HG03565 (cell line): ENCODE measurements around the gene PRKCQ.
"Not testable (repeated sequence)": the region's sequence is repeated elsewhere in the genome, so short reads cannot be mapped to it uniquely, and the experiment has no call there.

Experiments
- ATAC-seq: cut with Tn5 transposase; IDR thresholded peaks from one replicate; pipeline ENCODE4 v1.9.1; 2021; ENCODE audit warnings: mild to moderate bottlenecking, moderate library complexity; ENCODE audit not compliant: unreplicated experiment

PRKCQ gene

DNA sequence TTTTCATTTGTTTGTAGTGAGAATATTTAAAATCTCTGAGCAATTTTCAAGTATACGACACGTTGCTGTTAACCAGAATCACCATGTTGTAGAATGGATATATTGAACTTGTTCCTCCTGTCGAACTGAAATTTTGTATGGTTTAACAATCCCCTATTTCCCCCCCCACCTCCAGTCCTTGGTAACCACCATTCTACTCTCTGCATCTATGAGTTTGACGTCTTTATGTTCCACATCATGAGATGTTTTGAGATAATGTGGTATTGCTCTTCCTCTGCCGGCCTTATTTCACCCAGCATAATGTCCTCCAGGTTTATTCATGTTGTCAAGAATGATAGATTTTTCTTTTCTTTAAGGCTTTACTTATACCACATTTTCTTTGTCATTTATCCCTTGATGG, 17.4 kb upstream of the PRKCQ start:
- ATAC-seq: no peak

DNA sequence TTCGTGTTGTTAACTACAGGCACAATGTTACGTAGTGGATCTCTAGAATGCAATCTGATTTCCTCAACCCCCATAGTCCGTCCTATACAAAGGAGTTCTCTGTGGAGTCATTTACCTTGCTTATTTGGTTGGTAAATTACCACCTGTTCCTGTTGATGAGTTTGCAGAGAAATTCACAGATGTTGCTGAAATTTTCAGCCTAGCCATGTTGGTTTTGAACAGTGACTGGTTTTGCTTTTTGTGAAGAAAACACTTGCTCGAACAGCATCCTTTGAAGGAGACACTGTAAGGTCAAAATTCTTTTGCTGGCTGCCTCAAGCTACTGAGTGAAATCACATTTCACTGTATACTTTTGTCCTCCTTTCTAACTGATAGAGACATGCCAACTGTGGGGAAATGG, 15.4 kb upstream of the PRKCQ start:
- ATAC-seq: no peak

DNA sequence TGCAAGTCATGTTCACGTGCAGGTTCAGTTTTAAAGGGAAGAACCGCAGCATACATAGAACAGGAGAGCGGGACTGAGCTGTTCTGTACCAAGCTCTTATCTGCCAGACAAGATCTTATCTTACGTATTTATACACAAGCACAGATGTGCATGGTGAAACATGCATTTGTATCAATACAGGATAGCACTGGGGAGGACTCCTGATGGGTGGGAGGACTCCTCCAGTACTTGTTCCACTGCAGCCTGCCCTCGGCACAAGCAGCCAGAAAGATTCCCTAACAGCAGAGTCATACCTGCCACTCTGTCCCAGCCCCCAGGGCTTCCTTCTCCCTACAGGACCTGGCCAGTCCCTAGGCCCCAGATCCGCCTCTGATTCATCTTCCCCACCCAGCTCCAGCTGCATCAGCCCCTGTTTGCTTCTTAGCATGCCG, 13.2 kb upstream of the PRKCQ start:
- ATAC-seq: no peak

DNA sequence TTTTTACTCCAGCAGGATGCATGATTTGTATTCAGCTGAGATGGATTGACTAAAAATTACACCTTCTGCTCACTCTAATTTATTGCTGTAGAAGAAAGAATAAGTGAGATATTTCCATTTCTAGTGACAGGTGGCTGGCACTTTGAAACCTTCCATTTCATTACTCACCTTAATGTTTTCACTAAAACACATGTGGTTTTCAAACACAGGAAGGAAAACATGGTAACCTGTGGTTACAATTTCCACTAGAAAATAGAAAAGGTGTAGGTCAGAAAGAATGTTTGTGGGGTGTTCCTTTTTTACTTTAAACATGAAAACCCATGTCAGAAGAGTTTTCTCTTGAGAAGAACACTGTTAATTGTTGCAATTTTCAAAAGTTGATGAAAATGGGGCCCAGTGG, 12.0 kb upstream of the PRKCQ start:
- ATAC-seq: no peak

DNA sequence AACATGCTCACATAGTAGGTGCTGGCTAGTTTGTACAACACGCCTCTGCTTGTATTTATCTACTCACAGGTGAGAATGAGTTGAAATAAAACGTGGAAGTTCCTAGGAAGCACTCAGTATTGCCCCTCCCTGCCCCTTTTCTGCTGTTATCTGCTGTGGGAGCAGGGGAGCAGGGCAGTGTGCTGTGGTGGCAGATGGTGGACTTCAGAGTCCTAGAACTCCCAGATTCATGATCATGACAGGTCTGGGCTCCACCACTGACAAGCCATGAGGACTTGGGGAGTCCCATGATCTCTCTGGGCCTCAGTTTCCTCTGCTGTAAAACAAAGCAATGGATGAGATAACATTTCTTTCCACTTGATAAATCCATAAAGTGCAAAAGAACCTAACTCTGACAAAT, 11.6 kb upstream of the PRKCQ start:
- ATAC-seq: no peak

DNA sequence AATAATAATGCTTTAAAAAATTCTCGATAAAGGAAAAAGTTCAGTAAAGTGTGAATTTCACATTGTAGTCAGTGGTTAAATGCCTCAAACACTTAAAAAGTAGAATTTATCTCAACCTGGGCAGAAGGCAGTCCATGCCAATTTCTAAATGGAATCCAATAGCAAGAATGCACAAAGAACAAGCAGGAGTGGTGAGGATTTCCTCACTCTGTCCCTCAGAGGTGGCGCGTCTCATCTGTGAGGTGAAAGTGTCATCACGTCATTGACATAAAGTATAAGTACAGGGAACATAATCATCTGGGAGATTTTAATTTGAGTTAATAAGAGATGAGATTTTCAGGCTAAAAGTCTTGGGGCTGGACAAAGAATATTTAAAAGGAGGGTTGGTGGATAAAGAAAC, 10.0 kb upstream of the PRKCQ start:
- no peak for ATAC-seq

DNA sequence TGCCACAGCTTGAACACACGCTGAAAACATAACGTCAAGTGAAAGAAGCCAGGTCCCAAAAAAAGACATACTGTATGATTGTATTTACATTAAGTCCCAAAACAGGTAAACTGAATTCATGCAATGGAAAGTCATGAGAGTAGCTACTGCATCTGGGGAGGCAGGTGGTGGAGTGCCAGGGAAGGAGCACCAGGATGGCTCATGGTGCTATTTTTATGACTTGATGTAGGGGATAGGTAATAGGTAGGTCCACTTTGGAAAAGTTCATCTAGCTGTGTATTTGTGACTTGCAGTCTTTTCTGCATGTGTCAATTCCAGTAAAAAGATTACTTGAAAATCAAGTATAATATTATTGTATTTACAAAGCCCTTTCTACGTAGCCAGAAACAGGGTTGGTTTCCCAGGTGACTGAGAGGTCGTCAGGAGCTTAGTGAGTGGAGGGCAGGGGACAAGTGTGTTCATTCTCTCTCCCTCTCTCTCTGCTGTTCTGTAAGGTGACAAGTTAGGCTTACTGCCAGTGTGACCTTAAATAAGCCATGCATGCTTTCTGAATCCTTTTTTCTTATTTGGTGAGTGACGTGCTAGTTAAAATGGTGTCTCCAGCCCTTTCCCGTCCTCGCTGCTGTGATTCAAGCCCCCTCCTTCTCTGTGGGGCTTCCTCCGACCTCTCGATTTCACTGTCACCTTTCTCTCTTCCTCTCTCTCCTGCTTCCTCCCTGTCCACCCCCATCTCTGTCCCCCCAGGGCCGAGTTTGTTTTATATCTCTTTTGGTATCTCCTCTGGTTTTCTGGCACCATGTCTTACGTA, 9.4 kb upstream of the PRKCQ start:
- ATAC-seq: no peak

DNA sequence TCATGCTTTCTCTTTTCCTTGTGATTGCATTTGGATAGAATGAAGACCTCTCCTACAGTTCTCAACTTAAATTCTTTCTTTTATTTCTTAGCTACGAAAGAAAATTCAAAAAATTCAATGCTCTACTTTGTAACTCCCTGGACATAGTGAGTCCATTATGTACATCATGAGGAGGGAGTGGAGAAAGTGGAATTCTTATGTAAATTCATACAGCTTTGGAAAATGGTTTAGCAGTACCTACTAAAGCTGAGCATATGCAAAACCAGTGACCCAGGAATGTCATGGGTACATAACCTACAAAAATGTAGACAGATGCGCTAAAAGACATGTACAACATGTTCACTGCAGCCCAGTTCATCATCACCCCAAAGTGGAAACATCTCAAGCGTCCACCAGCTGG, 8.8 kb upstream of the PRKCQ start:
- ATAC-seq: no peak

DNA sequence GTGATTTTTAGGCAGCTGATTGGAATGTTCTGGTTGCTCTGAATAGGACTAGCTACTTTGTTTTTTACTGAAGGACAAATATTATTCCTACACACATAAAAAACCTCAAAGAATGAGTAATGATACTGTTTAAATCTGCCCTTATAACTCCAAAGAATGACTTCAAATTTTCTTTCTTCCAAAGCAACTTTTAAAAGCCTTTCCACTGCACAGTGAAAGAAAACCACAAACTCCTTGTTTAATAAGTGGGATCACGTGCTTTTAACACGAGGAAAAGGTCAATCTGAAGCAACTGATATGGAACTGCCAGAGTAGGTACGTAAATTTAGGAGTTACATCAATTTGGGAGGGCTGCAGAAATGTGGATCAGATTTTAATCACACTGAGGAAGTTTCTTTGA, 8.0 kb upstream of the PRKCQ start:
- no peak for ATAC-seq

DNA sequence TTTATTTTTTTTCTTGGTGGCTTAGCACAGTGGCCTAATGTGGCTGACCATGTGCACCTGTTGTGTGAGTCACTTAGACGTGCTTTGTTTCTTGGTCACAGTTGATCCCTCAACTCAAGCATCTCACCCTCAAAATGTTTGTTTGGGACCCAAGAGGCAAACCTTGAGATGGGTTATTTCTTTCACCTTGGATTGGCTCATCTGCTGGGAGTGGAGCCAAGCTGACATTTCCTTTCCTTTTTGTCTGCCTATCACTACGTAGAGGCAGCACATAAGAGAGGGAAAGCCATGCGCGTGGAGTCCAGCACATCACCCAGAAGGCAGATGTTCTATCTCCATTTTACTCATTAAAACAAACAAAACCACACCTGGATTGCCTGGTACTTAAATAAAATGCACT, 6.4 kb upstream of the PRKCQ start:
- no peak for ATAC-seq

DNA sequence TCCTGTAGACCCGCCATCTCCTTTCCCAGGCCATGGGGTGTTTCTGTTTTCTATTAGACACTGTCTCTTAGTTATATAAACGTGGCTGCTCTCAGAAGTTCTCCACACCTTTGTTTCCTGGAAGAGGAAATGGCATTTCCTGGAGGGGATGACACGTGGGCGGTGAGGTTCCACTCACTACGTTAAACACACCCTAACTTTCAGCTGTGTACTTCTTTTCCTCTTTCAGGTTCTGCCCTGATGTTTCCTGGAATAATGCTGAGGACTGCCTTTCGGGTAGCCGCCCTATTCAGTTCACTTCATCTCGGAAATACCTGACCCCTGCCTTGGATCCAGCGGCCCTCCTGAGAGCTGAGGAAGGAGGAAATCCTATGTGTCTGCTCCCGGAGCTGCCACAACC, 3.4 kb upstream of the PRKCQ start:
- no peak for ATAC-seq

DNA sequence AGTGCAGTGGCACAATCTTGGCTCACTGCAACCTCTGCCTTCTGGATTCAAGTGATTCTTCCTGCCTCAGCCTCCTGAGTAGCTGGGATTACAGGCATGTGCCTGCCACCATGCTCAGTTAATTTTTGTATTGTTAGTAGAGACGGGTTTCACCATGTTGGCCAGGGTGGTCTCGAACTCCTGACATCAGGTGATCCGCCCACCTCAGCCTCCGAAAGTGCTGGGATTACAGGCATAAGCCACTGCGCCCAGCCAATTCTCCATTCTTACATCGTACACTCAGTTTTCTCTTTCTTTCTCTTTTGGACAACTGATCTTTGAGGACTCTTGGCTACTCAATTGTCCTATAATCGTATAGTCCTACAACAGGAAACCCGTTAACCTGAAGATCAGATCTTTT, 2.8 kb upstream of the PRKCQ start:
- not testable (repeated sequence) for ATAC-seq

DNA sequence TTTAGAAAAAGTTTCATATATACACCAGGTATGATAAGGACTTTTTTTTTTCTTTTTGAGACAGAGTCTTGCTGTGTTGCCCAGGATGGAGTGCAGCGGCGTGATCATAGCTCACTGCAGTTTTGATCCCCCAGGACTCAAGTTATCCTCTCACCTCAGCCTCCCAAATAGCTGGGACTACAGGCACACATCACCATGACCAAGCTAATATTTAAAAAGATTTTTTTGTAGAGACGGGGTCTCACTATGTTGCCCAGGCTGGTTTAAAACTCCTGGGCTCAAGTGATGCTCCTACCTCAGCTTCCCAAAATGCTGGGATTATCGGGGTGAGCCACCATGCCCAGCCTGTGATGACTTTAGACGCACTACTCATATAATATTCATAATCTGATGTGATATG, 2.2 kb upstream of the PRKCQ start:
- no peak for ATAC-seq

DNA sequence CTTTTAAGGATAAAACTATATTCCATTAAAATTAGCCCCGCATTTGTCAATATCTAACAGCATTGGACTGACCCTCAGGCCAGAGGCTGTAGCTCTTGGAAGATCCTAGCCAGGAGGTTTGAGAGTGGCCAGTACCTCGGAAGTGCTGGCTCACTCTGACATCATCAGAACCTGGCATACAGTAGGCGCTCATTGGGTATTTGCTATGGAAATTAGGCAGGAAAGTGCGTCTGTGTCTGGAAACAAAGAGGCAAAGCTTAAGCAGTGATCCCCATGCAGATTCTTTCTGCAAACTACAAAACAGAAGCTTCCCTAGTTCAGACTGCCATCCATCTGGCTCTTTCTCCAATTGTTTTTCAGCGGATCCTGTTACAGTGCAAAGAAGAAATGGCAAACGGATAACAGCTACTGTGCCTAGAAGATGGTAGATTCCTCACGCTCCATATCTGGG, 1.7 kb upstream of the PRKCQ start:
- ATAC-seq: no peak

DNA sequence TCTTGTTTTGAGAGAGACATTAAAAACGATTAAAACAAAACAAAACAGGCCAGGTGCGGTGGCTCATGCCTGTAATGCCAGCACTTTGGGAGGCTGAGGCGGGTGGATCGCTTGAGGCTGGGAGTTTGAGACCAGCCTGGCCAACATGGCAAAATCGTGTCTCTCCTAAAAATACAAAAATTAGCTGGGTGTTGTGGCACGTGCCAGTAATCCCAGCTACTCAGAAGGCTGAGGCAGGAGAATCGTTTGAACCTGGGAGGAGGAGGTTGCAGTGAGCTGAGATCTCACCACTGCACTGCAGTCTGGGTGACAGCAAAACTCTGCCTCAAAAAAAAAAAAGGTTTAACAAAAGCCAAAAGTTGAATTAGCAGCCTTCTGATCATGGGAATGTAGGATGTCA, 1.1 kb upstream of the PRKCQ start:
- ATAC-seq: not testable (repeated sequence)

DNA sequence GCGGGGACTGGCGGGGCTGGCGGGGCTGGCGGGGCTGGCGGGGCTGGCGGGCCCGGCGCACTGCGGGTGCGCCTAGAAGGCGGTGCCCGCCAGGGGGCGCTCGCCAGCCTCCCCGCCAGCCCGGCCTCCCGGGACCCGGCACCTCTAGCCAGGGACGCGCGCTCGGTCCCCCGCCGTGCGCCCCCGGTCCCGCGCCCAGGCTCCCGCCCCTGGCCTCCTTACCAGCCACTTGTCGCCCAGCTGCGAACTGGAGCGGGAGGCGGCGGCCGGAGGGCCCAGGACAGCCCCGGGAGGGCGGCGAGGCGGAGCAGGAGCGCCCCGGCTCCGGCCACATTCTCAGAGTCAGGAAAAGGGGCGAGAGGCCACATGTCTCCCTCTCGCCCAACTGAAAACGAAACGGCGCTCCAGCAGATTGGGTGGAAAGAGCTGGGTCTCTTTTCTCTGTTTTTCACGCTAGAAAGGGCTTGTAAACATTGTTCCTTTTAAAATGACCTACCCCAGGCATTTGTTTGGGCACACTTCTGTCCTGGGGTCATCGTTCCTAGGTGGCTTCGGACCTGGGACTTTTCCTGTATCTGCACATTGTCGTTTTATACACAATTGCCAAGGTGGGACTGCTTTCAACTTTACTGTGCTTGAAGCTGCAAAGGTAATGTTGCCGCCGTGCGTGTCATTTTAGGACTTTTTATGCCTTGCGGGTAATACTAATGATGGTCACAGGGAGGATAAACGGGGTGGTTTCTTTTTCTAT, 378 bp upstream of the PRKCQ start:
- ATAC-seq: peak; percentile 63

DNA sequence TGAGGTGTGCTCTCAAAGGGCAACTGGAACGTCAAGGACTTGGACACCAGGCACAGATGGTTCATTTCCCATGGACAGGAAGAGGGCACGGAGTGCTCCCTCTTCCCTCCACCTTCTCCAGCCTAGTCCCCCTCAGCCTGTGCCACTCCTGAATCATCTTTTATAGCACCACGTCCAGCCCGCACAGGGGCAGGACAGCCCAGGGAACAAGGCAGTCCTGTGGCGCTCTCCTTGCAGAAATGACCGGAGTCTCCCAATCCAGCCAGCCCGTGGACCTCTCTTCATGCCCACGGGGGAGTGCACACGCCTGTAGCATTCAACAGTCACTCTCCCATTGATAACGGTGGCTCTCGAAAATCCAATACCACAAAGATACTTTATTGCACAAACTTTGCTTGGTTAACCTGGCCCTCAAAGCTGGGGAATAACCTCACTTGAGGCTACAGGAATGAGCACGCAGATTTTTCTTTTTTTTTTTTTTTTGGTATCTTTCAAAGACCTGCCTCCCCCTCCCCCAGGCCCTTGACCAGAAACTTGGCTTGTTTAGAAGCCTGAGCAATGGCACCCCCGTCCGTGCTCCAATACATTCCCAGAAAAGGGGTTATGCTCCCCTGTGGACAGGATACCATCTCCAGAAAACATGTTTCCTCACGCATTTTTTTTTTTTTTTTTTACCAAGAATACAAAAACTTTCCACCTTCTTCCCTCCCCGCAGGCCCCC, 733 bp downstream of the PRKCQ start:
- ATAC-seq: no peak

DNA sequence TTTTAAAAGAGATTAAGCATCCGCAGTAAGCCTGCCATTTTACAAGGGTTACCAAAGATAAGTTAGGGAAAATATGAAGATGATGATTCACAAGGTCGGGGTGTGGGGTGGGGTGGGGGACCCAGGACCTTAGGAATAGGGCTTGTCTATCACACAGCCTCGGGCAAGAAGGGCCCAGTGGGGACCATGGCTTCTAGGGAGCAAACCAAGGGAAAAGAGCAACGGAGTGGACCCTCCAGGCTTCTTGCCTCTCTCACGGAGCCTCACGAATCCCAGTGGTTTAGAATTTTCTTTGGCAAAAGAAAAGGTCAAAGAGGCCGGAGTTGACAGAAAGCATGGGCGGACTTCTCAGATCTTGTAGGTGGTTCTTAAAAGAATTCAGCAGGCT, 1.3 kb downstream of the PRKCQ start:
- ATAC-seq: no peak

DNA sequence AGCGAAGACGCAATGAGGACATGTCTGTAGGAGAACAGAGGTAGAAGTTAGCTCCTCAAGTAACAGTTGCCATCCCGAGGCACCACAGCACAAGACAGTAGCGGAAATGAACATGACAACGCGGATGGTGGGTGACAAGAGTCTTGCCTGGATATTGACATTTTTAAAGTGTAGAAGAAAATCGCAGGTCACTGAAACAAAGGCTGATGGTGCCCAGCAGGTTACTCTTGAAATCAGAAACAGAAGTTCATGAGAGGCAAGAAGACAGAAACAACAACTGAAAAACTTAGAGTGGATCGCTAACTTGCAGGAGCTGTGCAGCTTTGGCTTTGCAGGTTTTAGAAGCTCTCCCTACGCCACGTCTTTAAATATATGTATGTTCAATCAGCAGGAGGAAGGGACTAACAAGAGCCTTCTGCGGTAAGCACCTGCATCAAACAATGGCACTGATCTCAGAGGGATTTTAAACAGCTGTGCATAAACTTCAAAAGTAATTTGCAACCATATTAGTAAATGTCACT, 1.8 kb downstream of the PRKCQ start:
- ATAC-seq: no peak

DNA sequence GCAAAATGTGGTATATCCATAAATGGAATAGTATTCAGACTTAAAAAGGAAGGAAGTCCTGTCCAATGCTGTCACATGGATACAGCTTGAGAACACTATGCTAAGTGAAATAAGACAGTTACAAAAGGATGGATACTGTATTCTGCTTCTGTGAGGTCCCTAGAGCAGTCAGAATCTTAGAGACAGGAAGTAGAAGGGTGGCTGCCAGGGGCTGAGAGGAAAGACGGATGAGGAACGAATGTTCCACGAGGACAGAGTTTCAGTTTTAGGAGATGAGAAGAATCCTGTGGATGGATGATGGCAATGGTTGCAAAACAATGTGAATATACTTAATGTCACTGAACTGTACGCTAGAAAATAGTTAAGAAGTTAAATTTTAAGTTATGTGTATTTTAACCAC, 3.8 kb downstream of the PRKCQ start:
- no peak for ATAC-seq

DNA sequence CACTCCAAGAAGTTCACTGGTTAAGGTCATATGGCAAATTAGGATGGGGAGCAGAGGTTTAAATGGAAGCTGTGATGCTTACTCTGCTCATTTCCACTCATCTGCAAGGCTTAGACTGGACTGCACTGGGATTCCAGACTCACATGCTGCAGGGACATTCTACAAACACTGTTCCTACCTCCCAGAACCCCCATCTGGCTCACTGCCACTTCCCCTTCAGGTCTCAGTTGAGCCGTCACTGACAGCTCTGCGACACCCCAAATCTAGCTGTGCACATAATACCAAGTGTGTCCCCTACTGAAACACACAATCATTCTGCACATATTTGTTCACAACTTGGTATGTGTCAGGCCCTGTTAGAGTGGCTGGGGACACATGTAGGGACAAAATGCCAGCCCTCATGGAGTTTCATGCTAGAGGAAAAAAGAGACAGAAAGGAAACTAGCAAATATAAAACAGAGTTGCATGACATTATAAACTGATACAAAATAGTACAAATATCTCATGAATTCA, 5.4 kb downstream of the PRKCQ start:
- no peak for ATAC-seq
